HG03135 (cell line): Measurements from ENCODE around the gene TMSB4X.
"Not testable (repeated sequence)": the region's sequence is repeated elsewhere in the genome, so short reads cannot be mapped to it uniquely, and the experiment has no call there.

ENCODE experiments used
- ATAC-seq: cut with Tn5 transposase; IDR thresholded peaks from one replicate; pipeline ENCODE4 v1.9.1; 2021; ENCODE audit warnings: mild to moderate bottlenecking, moderate library complexity; ENCODE audit not compliant: unreplicated experiment

The TMSB4X gene

GRCh38 chrX:13016731-13017130, 41.8 kb downstream of the TMSB4X start:
- not testable (repeated sequence) for ATAC-seq

- ATAC-seq = peak; percentile 73
Measured at GRCh38 chrX:13022926-13023325, 48.0 kb downstream of the TMSB4X start.

GRCh38 chrX:13023567-13023966, 48.7 kb downstream of the TMSB4X start:
- no peak for ATAC-seq

GRCh38 chrX:13023979-13024378, 49.1 kb downstream of the TMSB4X start:
- ATAC-seq = no peak

- no peak for ATAC-seq
Measured at GRCh38 chrX:13024986-13025385, 50.1 kb downstream of the TMSB4X start.
